GM23338 (cell line): ENCODE data around the gene ENOX1. TPM values are rescaled to one million over a fixed set of nuclear protein-coding genes. Genes with fewer than 3 reads are reported as not detected.

ENCODE experiments used
- ATAC-seq: fragments of 200-7000 bp; cut with Tn5 transposase; 3 replicates; pipeline ENCODE4 v1.9.1; 2020
- DNase-seq: peaks from one replicate; pipeline ENCODE4 v3.0.0-alpha.2; 2015; ENCODE audit warnings: low spot score
- H2AFZ ChIP-seq: fragments of 200-600 bp; sonication (generic); 2 replicates; pipeline ENCODE4 v1.8.0; 2016; ENCODE audit warnings: antibody characterized with exemption, mild to moderate bottlenecking, moderate library complexity
- H3F3A ChIP-seq: fragments of 200-600 bp; sonication (generic); replicated peaks from 2 replicates; pipeline ENCODE4 v1.8.0; 2017; ENCODE audit warnings: antibody characterized with exemption, mixed run types, low read depth
- H3K27ac ChIP-seq: fragments of 200-600 bp; sonication (generic); 2 replicates; pipeline ENCODE4 v1.6.1; 2016; ENCODE audit warnings: low read depth
- H3K27me3 ChIP-seq: fragments of 200-600 bp; sonication (generic); 2 replicates; pipeline ENCODE4 v1.8.0; 2016; ENCODE audit warnings: mild to moderate bottlenecking, mixed run types, moderate library complexity; ENCODE audit not compliant: insufficient read depth
- H3K36me3 ChIP-seq: fragments of 200-600 bp; sonication (generic); 2 replicates; pipeline ENCODE4 v1.8.0; 2016; ENCODE audit warnings: mild to moderate bottlenecking; ENCODE audit not compliant: insufficient read depth
- H3K4me1 ChIP-seq: fragments of 200-600 bp; sonication (generic); 2 replicates; pipeline ENCODE4 v1.8.0; 2016; ENCODE audit warnings: mild to moderate bottlenecking, moderate library complexity; ENCODE audit not compliant: insufficient read depth
- H3K4me2 ChIP-seq: fragments of 200-600 bp; sonication (generic); 2 replicates; pipeline ENCODE4 v1.7.1; 2017; ENCODE audit warnings: mixed run types
- H3K4me3 ChIP-seq: fragments of 200-600 bp; sonication (generic); 2 replicates; pipeline ENCODE4 v1.6.1; 2016; ENCODE audit warnings: mixed run types
- H3K79me2 ChIP-seq: fragments of 200-600 bp; sonication (generic); replicated peaks from 2 replicates; pipeline ENCODE4 v1.8.0; 2017; ENCODE audit warnings: mild to moderate bottlenecking; ENCODE audit not compliant: insufficient read depth
- H3K9me2 ChIP-seq: fragments of 200-600 bp; sonication (generic); 2 replicates; pipeline ENCODE4 v1.8.0; 2017; ENCODE audit not compliant: insufficient read depth
- H4K20me1 ChIP-seq: fragments of 200-600 bp; sonication (generic); replicated peaks from 2 replicates; pipeline ENCODE4 v1.8.0; 2017; ENCODE audit warnings: mild to moderate bottlenecking; ENCODE audit not compliant: insufficient read depth
- H3K27ac Mint-ChIP-seq: 2 replicates; pipeline ENCODE4 v1.8.0; 2020; ENCODE audit warnings: inconsistent platforms, mild to moderate bottlenecking, moderate library complexity, mixed read lengths
- H3K27me3 Mint-ChIP-seq: 3 replicates; pipeline ENCODE4 v1.8.0; 2022; ENCODE audit warnings: low read depth, mild to moderate bottlenecking, moderate library complexity, mixed read lengths, inconsistent platforms; ENCODE audit not compliant: insufficient read depth, poor library complexity
- H3K36me3 Mint-ChIP-seq: 3 replicates; pipeline ENCODE4 v1.8.0; 2021; ENCODE audit warnings: low read depth, mild to moderate bottlenecking, inconsistent platforms, moderate library complexity, mixed read lengths
- H3K4me1 Mint-ChIP-seq: 3 replicates; pipeline ENCODE4 v1.8.0; 2020; ENCODE audit warnings: mild to moderate bottlenecking, inconsistent platforms, mixed read lengths
- H3K4me3 Mint-ChIP-seq: 3 replicates; pipeline ENCODE4 v1.8.0; 2021; ENCODE audit warnings: moderate library complexity, mild to moderate bottlenecking, inconsistent platforms, mixed read lengths
- H3K9me3 Mint-ChIP-seq: 3 replicates; pipeline ENCODE4 v1.8.0; 2020; ENCODE audit warnings: moderate library complexity, mild to moderate bottlenecking, inconsistent platforms, mixed read lengths
- CTCF ChIP-seq, 2 experiments: fragments of 200-600 bp in 1 of 2; sonication (generic) in 1 of 2; conservative IDR thresholded peaks; 2 replicates each; pipeline versions ENCODE4 v1.5.1 to v1.6.1; 2016 to 2017; ENCODE audit warnings: antibody characterized with exemption in 2 of 2, low read depth in 2 of 2, mild to moderate bottlenecking in 2 of 2, moderate library complexity in 1 of 2
- EZH2 ChIP-seq: fragments of 200-600 bp; sonication (generic); IDR thresholded peaks from one replicate; pipeline ENCODE4 v1.8.0; 2017; ENCODE audit warnings: antibody characterized with exemption, mild to moderate bottlenecking, low read depth; ENCODE audit not compliant: unreplicated experiment
- EZH2phosphoT487 ChIP-seq: fragments of 200-600 bp; sonication (generic); IDR thresholded peaks from one replicate; pipeline ENCODE4 v1.8.1; 2018; ENCODE audit warnings: antibody characterized with exemption; ENCODE audit not compliant: unreplicated experiment
- JUNB ChIP-seq: IDR thresholded peaks from one replicate; pipeline ENCODE4 v1.6.1; 2016; ENCODE audit warnings: antibody characterized with exemption; ENCODE audit not compliant: unreplicated experiment
- POLR2AphosphoS5 ChIP-seq: IDR thresholded peaks from 2 replicates; pipeline ENCODE4 v1.6.1; 2016; ENCODE audit warnings: antibody characterized with exemption, low read depth
- STAT1 ChIP-seq: IDR thresholded peaks from one replicate; pipeline ENCODE4 v1.6.1; 2016; ENCODE audit warnings: antibody characterized with exemption; ENCODE audit not compliant: unreplicated experiment
- ZNF331 ChIP-seq: fragments of 250-450 bp; sonication (Bioruptor Pico); IDR thresholded peaks from 2 replicates; pipeline ENCODE4 v1.5.0; 2020; ENCODE audit warnings: low read depth, mild to moderate bottlenecking, moderate library complexity
- polyA plus RNA-seq: library from polyadenylated mRNA; unstranded; fragments of >200 nt; fragmentation: Nextera tagmentation; extraction: Ambion mirVana; gene quantifications from 2 replicates; pipeline ENCODE4 v1.2.1, GENCODE V29; 2016
- total RNA-seq: library from RNA; depleted of rRNA; stranded (reverse); fragments of >200 nt; shearing (Covaris generic); gene quantifications from 2 replicates; pipeline ENCODE4 v1.2.3, GENCODE V29; 2014
- TF ChIP-seq, protein P1 (sequence below): IDR thresholded peaks from 2 replicates; pipeline ENCODE4 v1.6.1; 2016; ENCODE audit warnings: antibody characterized with exemption

The ENOX1 gene
- total and polyA plus RNA-seq, 2 experiments from 2014 or later, result 0.66 to 0.81 TPM

DNA sequence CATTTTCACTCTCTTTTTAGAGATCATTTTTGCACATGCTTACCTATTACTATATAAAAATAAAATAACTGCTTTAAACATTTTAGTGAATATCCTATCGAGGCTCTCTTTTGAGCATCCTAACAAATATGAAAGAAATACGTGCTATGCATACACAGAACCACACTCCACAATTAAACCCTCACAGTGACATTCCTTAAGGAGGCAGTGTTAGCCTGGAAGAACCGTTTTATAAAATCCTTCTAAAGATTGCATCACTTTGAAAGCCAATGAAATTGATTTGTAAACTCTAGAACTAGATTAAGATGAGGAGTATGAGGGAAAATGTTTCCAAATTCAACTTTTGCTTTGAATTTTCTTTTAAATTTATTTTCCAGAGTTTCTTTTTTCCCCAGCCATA is 11.1 kb upstream of the ENOX1 start:
- no peaks in the 10 kb centered on the region for H3K27me3 Mint-ChIP-seq

GRCh38 chr13:43797159-43797558 is 10.4 kb upstream of the ENOX1 start:
- Mint-ChIP-seq H3K27me3 (no peaks in the 10 kb centered on the region), H3K4me3 (no peak overlapping the region), H3K36me3 (no peaks in the 10 kb centered on the region), H3K9me3 (no peaks in the 10 kb centered on the region), H3K27ac (no peak overlapping the region), H3K4me1 (no peaks in the 10 kb centered on the region)
- no peak overlapping the region for H3K4me2 ChIP-seq
- TF ChIP-seq POLR2AphosphoS5 (no peak), ZNF331 (CRISPR knock-in tag) (no peak), EZH2phosphoT487 (no peak), STAT1 (no peak)
- TF ChIP-seq, protein P1, sequence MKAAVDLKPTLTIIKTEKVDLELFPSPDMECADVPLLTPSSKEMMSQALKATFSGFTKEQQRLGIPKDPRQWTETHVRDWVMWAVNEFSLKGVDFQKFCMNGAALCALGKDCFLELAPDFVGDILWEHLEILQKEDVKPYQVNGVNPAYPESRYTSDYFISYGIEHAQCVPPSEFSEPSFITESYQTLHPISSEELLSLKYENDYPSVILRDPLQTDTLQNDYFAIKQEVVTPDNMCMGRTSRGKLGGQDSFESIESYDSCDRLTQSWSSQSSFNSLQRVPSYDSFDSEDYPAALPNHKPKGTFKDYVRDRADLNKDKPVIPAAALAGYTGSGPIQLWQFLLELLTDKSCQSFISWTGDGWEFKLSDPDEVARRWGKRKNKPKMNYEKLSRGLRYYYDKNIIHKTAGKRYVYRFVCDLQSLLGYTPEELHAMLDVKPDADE, result no peak
- no peaks in the 10 kb centered on the region for H3K4me1 ChIP-seq
- no peaks in the 10 kb centered on the region for H3F3A ChIP-seq
- DNase-seq (no peak), ATAC-seq (no peak)
- no peaks in the 10 kb centered on the region for H3K79me2 ChIP-seq
- H3K36me3 ChIP-seq, result no peaks in the 10 kb centered on the region
- H3K27ac ChIP-seq, result no peak overlapping the region
- H3K4me3 ChIP-seq, result no peak overlapping the region
- H2AFZ ChIP-seq, result no peak overlapping the region
- H3K27me3 ChIP-seq, result no peaks in the 10 kb centered on the region
- no peaks in the 10 kb centered on the region for H3K9me2 ChIP-seq
- no peaks in the 10 kb centered on the region for H4K20me1 ChIP-seq

More for the DNA sequence above, 11.1 kb upstream of the ENOX1 start:
- no peak overlapping the region for H3K4me3 ChIP-seq
- ATAC-seq (no peak), DNase-seq (no peak)
- H3K27ac ChIP-seq, result no peak overlapping the region
- no peak overlapping the region for H3K4me2 ChIP-seq
- no peaks in the 10 kb centered on the region for H3K79me2 ChIP-seq
- no peak overlapping the region for H3K27ac Mint-ChIP-seq
- no peaks in the 10 kb centered on the region for H3K27me3 ChIP-seq
- no peaks in the 10 kb centered on the region for H3F3A ChIP-seq
- H3K4me1 ChIP-seq, result no peaks in the 10 kb centered on the region
- H3K36me3 Mint-ChIP-seq, result no peaks in the 10 kb centered on the region
- no peaks in the 10 kb centered on the region for H3K9me3 Mint-ChIP-seq
- H3K36me3 ChIP-seq, result no peaks in the 10 kb centered on the region
- H3K4me3 Mint-ChIP-seq, result no peak overlapping the region
- peak in 1 of 2 experiments; percentile 24; a peak in 2 of 4 replicates for TF ChIP-seq CTCF (conservative IDR thresholded peaks at IDR 0.05; ENCODE audit: low read depth in 2 of 2)
- TF ChIP-seq, protein P1, result no peak
- TF ChIP-seq JUNB, result no peak
- no peak for TF ChIP-seq EZH2
- H3K4me1 Mint-ChIP-seq, result no peaks in the 10 kb centered on the region
- H2AFZ ChIP-seq, result no peak overlapping the region
- no peaks in the 10 kb centered on the region for H4K20me1 ChIP-seq
- H3K9me2 ChIP-seq, result no peaks in the 10 kb centered on the region
